Activated CD4-positive, alpha-beta memory T cell treated with anti-CD3 and anti-CD28 coated beads for 36 hours (primary cell): ENCODE data around the gene PAQR3. TPM values are rescaled to one million over a fixed set of nuclear protein-coding genes. Genes with fewer than 3 reads are reported as not detected.

ENCODE experiments used
- total RNA-seq, 2 experiments: library from RNA; stranded (reverse); gene quantifications; one replicate each; pipeline ENCODE4 v1.2.3, GENCODE V29; 2021

The PAQR3 gene
- total RNA-seq, 2 experiments from 2014 or later = 6.9 to 10.2 TPM

Other genes with a start within 250 kb of the PAQR3 start
- gene BMP2K, start 163.1 kb downstream of the PAQR3 start, total RNA-seq = 10 to 100 TPM in 1 of 2 experiments, 1 to 10 TPM in 1; 9.6 to 11.0 TPM